ENCODE measurements around the gene INHBC.
"Not testable (repeated sequence)": the region's sequence is repeated elsewhere in the genome, so short reads cannot be mapped to it uniquely, and the experiment has no call there.

Gene INHBC

DNA sequence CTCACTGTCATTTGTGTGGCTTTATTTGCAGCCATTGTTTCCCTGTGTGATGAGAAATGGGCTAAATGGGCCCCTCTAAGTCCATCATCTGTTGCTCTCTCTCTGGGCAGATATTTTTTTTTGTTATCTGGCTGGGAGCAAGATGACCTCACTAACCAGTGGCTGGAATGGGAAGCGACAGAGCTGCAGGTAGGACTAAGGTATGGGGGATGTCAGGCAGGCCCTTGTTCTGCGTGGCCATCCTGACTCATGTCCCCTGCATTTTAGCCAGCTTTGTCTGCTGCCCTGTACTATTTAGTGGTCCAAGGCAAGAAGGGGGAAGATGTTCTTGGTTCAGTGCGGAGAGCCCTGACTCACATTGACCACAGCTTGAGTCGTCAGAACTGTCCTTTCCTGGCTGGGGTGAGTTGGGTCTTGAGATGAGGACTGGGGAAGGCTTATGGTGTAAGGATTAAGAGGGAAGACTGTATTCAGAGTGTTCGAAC lies 54.6 kb downstream of the INHBC start:
- no peak overlapping the region for H2AFZ ChIP-seq (ENCODE audit: low read length)
- H3K27ac ChIP-seq (replicated peaks; ENCODE audit: low read length), result no peak overlapping the region
- H3K27me3 ChIP-seq (ENCODE audit: control insufficient read depth in 3 of 3, insufficient read depth in 3 of 3, low read depth in 1 of 3, low read length in 3 of 3), result no peaks in the 10 kb centered on the region

DNA sequence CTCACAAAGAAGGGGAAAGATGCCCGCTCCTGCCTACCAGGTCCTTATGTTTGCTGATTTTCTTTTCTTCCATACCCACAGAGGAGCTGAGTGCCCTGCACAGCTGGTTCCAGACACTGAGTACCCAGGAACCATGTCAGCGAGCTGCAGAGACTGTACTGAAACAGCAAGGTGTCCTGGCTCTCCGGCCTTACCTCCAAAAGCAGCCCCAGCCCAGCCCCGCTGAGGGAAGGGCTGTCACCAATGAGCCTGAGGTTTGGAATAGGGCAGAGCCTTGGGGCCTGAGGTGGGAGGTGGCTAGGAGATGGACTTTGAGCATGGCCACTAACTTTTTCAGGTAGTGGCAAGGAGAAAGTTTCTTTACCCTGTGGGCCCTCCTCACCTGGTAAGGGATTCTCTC lies 55.5 kb downstream of the INHBC start:
- Histone ChIP-seq H3K18ac (ENCODE audit: low read length) (no peak overlapping the region), H3K27ac (replicated peaks; ENCODE audit: low read length) (no peak overlapping the region), H2BK120ac (ENCODE audit: low read depth, low read length) (no peak overlapping the region), H3K4me3 (ENCODE audit: low read length in 2 of 2) (peak overlapping the region in 1 of 2 donors; percentile 17), H3K4ac (ENCODE audit: low read length) (no peak overlapping the region), H2AK5ac (ENCODE audit: low read depth, low read length) (no peak overlapping the region), H2AFZ (ENCODE audit: low read length) (no peak overlapping the region), H3K4me2 (ENCODE audit: insufficient read depth, low read length, poor library complexity, severe bottlenecking) (no peak overlapping the region), H3K9me3 (replicated peaks in 1 of 2; ENCODE audit: control insufficient read depth in 2 of 2, insufficient read depth in 1 of 2, low read depth in 1 of 2, low read length in 2 of 2) (peaks cover 0 to 6% of the 10 kb centered on the region in 2 donors), H3K79me1 (ENCODE audit: low read depth, low read length) (peaks cover 10% of the 10 kb centered on the region), H3K14ac (ENCODE audit: low read length) (no peak overlapping the region), H2BK5ac (ENCODE audit: low read length) (no peak overlapping the region), H2BK15ac (ENCODE audit: low read length) (no peak overlapping the region), H4K91ac (ENCODE audit: low read depth, low read length, poor library complexity) (no peak overlapping the region), H3K36me3 (replicated peaks in 1 of 2; ENCODE audit: control insufficient read depth in 2 of 2, insufficient read depth in 2 of 2, low read length in 2 of 2) (peaks cover 27 to 48% of the 10 kb centered on the region in 2 donors), H3K9ac (ENCODE audit: low read depth, low read length, poor library complexity) (no peak overlapping the region), H3K23ac (ENCODE audit: low read depth, low read length, poor library complexity) (no peak overlapping the region), H2BK12ac (ENCODE audit: low read length) (no peak overlapping the region), H4K8ac (ENCODE audit: low read depth, low read length) (no peak overlapping the region), H3K4me1 (ENCODE audit: control insufficient read depth in 2 of 2, insufficient read depth in 1 of 2, low read depth in 1 of 2, low read length in 2 of 2) (peaks cover 3% of the 10 kb centered on the region in 2 donors), H3K27me3 (ENCODE audit: control insufficient read depth in 3 of 3, insufficient read depth in 3 of 3, low read depth in 1 of 3, low read length in 3 of 3) (no peaks in the 10 kb centered on the region)
- no CpG with 5 or more reads among the region's 4 CpGs for WGBS, 2 donors (ENCODE audit: extremely low coverage in 2 of 2, insufficient read length in 2 of 2, insufficient replicate concordance in 1 of 2)
- DNase-seq (ENCODE audit: low spot score), result no peak

More for the DNA sequence above, 54.6 kb downstream of the INHBC start:
- no peak overlapping the region for H3K4ac ChIP-seq (ENCODE audit: low read length)
- peaks cover 10% of the 10 kb centered on the region for H3K79me1 ChIP-seq (ENCODE audit: low read depth, low read length)
- DNase-seq (ENCODE audit: low spot score), result no peak
- peak overlapping the region in 1 of 2 donors; percentile 86 for H3K4me3 ChIP-seq (ENCODE audit: low read length in 2 of 2)
- no peak overlapping the region for H3K14ac ChIP-seq (ENCODE audit: low read length)
- H4K91ac ChIP-seq (ENCODE audit: low read depth, low read length, poor library complexity), result no peak overlapping the region
- peak overlapping the region; percentile 23 for H3K4me2 ChIP-seq (ENCODE audit: insufficient read depth, low read length, poor library complexity, severe bottlenecking)
- H3K9me3 ChIP-seq (replicated peaks in 1 of 2; ENCODE audit: control insufficient read depth in 2 of 2, insufficient read depth in 1 of 2, low read depth in 1 of 2, low read length in 2 of 2), result peaks cover 0 to 6% of the 10 kb centered on the region in 2 donors
- H2AK5ac ChIP-seq (ENCODE audit: low read depth, low read length), result no peak overlapping the region
- H3K18ac ChIP-seq (ENCODE audit: low read length), result no peak overlapping the region
- peaks cover 3% of the 10 kb centered on the region in 2 donors for H3K4me1 ChIP-seq (ENCODE audit: control insufficient read depth in 2 of 2, insufficient read depth in 1 of 2, low read depth in 1 of 2, low read length in 2 of 2)
- H2BK15ac ChIP-seq (ENCODE audit: low read length), result no peak overlapping the region
- no peak overlapping the region for H2BK12ac ChIP-seq (ENCODE audit: low read length)
- H3K23ac ChIP-seq (ENCODE audit: low read depth, low read length, poor library complexity), result no peak overlapping the region
- H4K8ac ChIP-seq (ENCODE audit: low read depth, low read length), result peak overlapping the region; percentile 20
- H3K9ac ChIP-seq (ENCODE audit: low read depth, low read length, poor library complexity), result no peak overlapping the region
- WGBS, 2 donors (ENCODE audit: extremely low coverage in 2 of 2, insufficient read length in 2 of 2, insufficient replicate concordance in 1 of 2), result no CpG with 5 or more reads among the region's 5 CpGs
- no peak overlapping the region for H2BK120ac ChIP-seq (ENCODE audit: low read depth, low read length)
- no peak overlapping the region for H2BK5ac ChIP-seq (ENCODE audit: low read length)
- peaks cover 27 to 47% of the 10 kb centered on the region in 2 donors for H3K36me3 ChIP-seq (replicated peaks in 1 of 2; ENCODE audit: control insufficient read depth in 2 of 2, insufficient read depth in 2 of 2, low read length in 2 of 2)

DNA sequence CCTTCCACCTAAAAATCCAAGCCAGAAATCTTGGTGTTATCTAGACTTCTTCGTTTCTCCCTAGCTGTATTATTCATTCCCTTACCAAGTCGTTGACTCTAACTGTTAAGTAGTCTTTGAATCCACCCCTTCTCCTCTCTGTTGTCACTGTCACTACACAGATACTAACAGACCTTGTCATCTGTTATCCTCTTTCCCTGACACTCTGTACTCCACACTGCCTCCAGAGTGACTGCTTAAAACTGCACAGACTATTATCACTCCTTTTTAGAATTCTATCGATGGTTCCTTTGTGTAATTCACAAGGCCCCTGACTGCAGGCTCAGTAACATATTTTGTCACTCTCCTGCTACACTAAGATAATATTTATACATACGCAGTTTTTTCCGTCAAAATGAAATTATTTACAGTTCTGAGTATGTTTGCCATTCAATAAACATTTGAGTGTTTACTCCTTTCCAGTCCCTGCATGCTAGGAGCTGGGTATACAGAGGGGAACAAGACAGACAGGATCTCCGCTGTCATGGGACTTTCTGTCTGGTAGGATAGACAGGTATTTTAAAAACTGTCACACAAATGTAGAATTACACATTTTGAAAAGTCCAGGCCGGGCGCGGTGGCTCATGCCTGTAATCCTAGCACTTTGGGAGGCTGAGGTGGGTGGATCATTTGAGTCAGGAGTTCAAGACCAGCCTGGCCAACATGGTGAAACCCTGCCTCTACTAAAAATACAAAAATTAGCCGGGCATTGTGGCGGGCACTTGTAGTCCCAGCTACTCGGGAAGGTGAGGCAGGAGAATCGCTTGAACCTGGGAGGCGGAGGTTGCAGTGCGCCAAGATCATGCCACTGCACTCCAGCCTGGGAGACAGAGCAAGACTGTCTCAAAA lies 57.1 kb downstream of the INHBC start:
- no peak overlapping the region for H3K23ac ChIP-seq (ENCODE audit: low read depth, low read length, poor library complexity)
- DNase-seq (ENCODE audit: low spot score), result no peak
- H2BK15ac ChIP-seq (ENCODE audit: low read length), result no peak overlapping the region
- H3K27ac ChIP-seq (replicated peaks; ENCODE audit: low read length), result no peak overlapping the region
- H3K4me3 ChIP-seq (ENCODE audit: low read length in 2 of 2), result no peak overlapping the region
- H2BK12ac ChIP-seq (ENCODE audit: low read length), result no peak overlapping the region
- no peak overlapping the region for H4K8ac ChIP-seq (ENCODE audit: low read depth, low read length)
- H3K4me1 ChIP-seq (ENCODE audit: control insufficient read depth in 2 of 2, insufficient read depth in 1 of 2, low read depth in 1 of 2, low read length in 2 of 2), result peaks cover 3% of the 10 kb centered on the region in 2 donors
- H2AFZ ChIP-seq (ENCODE audit: low read length), result no peak overlapping the region
- no peak overlapping the region for H2BK120ac ChIP-seq (ENCODE audit: low read depth, low read length)
- peaks cover 0 to 6% of the 10 kb centered on the region in 2 donors for H3K9me3 ChIP-seq (replicated peaks in 1 of 2; ENCODE audit: control insufficient read depth in 2 of 2, insufficient read depth in 1 of 2, low read depth in 1 of 2, low read length in 2 of 2)
- H3K4ac ChIP-seq (ENCODE audit: low read length), result no peak overlapping the region
- H3K14ac ChIP-seq (ENCODE audit: low read length), result no peak overlapping the region
- H3K36me3 ChIP-seq (replicated peaks in 1 of 2; ENCODE audit: control insufficient read depth in 2 of 2, insufficient read depth in 2 of 2, low read length in 2 of 2), result peaks cover 29 to 58% of the 10 kb centered on the region in 2 donors
- no peak overlapping the region for H2BK5ac ChIP-seq (ENCODE audit: low read length)
- H3K4me2 ChIP-seq (ENCODE audit: insufficient read depth, low read length, poor library complexity, severe bottlenecking), result no peak overlapping the region
- H3K79me1 ChIP-seq (ENCODE audit: low read depth, low read length), result peaks cover 10% of the 10 kb centered on the region
- H3K9ac ChIP-seq (ENCODE audit: low read depth, low read length, poor library complexity), result no peak overlapping the region
- no CpG with 5 or more reads among the region's 15 CpGs for WGBS, 2 donors (ENCODE audit: extremely low coverage in 2 of 2, insufficient read length in 2 of 2, insufficient replicate concordance in 1 of 2)
- no peak overlapping the region for H4K91ac ChIP-seq (ENCODE audit: low read depth, low read length, poor library complexity)
- H3K27me3 ChIP-seq (ENCODE audit: control insufficient read depth in 3 of 3, insufficient read depth in 3 of 3, low read depth in 1 of 3, low read length in 3 of 3), result no peaks in the 10 kb centered on the region
- no peak overlapping the region for H2AK5ac ChIP-seq (ENCODE audit: low read depth, low read length)
- H3K18ac ChIP-seq (ENCODE audit: low read length), result no peak overlapping the region

DNA sequence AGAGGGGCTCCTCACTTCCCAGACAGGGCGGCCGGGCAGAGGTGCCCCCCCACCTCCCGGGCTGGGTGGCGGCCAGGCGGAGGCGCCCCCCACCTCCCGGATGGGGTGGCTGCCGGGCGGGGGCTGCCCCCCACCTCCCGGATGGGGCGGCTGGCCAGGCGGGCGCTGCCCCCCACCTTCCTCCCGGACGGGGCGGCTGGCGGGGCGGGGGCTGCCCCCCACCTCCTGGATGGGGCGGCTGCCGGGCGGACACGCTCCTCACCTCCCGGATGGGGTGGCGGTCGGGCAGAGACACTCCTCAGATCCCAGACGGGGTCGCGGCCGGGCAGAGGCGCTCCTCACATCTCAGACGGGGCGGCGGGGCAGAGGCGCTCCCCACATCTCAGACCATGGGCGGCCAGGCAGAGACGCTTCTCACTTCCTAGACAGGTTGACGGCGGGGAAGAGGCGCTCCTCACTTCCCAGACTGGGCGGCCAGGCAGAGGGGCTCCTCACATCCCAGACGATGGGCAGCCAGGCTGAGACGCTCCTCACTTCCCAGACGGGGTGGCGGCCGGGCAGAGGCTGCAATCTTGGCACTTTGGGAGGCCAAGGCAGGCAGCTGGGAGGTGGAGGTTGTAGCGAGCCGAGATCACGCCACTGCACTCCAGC lies 60.6 kb downstream of the INHBC start:
- H3K4me2 ChIP-seq (ENCODE audit: insufficient read depth, low read length, poor library complexity, severe bottlenecking); H4K91ac ChIP-seq (ENCODE audit: low read depth, low read length, poor library complexity); H2BK5ac ChIP-seq (ENCODE audit: low read length); H3K14ac ChIP-seq (ENCODE audit: low read length); H3K27me3 ChIP-seq (ENCODE audit: control insufficient read depth in 3 of 3, insufficient read depth in 3 of 3, low read depth in 1 of 3, low read length in 3 of 3); H3K9me3 ChIP-seq (replicated peaks in 1 of 2; ENCODE audit: control insufficient read depth in 2 of 2, insufficient read depth in 1 of 2, low read depth in 1 of 2, low read length in 2 of 2); DNase-seq (ENCODE audit: low spot score); H3K9ac ChIP-seq (ENCODE audit: low read depth, low read length, poor library complexity); H3K18ac ChIP-seq (ENCODE audit: low read length); H2BK15ac ChIP-seq (ENCODE audit: low read length); H3K4ac ChIP-seq (ENCODE audit: low read length); H3K4me1 ChIP-seq (ENCODE audit: control insufficient read depth in 2 of 2, insufficient read depth in 1 of 2, low read depth in 1 of 2, low read length in 2 of 2); H3K4me3 ChIP-seq (ENCODE audit: low read length in 2 of 2); H3K79me1 ChIP-seq (ENCODE audit: low read depth, low read length); H4K8ac ChIP-seq (ENCODE audit: low read depth, low read length); H3K27ac ChIP-seq (replicated peaks; ENCODE audit: low read length); H3K23ac ChIP-seq (ENCODE audit: low read depth, low read length, poor library complexity); H2BK120ac ChIP-seq (ENCODE audit: low read depth, low read length); H2AFZ ChIP-seq (ENCODE audit: low read length); H2BK12ac ChIP-seq (ENCODE audit: low read length); H2AK5ac ChIP-seq (ENCODE audit: low read depth, low read length): not testable (repeated sequence)
- WGBS, 2 donors (ENCODE audit: extremely low coverage in 2 of 2, insufficient read length in 2 of 2, insufficient replicate concordance in 1 of 2), result no CpG with 5 or more reads among the region's 48 CpGs
- H3K36me3 ChIP-seq (replicated peaks in 1 of 2; ENCODE audit: control insufficient read depth in 2 of 2, insufficient read depth in 2 of 2, low read length in 2 of 2), result peaks cover 43 to 70% of the 10 kb centered on the region in 2 donors

Data from neuronal stem cell (in vitro differentiated cells).